Measurements from ENCODE around the gene NTRK3.
A peak's percentile ranks its signal among the peaks of the same experiment; 100 is the strongest.

The NTRK3 gene

DNA sequence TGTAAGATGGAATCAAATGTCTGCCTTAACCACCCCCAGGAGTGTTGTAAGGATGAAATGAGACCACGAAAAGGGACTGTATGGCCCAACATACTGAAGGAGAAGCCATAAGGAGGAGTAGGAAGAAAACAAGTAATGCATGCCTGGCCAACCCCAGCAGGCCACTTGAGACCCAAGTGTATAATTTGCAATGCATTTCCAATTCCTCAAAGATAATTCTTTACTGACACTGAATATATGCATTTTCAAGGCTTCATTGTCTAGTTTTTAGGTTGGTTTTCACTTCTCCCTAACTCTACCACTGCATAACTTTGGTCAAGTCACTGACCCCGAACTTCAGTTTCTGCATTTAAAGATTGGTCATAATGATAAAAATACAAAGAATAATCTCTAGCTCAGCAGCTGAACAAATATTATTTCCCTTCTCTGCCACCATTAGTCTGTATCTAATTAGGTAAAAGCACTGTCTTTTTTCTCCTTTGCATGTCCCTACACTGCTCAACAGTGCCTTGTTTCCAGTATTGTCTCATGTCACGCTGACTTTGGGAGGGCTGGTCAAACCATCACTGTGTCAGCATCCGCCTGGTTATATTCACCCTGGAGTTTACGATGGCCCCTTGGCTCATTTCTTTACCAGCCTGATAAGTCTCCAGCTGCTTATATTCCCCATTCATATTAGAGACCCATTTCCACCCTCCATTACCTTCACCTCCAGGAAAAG, 378.6 kb downstream of the NTRK3 start:
- no peak; the same call in 2 of the 3 replicates for ATAC-seq
- TF ChIP-seq ZFP3 (CRISPR knock-in tag; IDR thresholded peaks at IDR 0.05), result no peak
- TF ChIP-seq ZC3H10 (CRISPR knock-in tag; IDR thresholded peaks at IDR 0.05), result no peak
- TF ChIP-seq SNAI2 (CRISPR knock-in tag; IDR thresholded peaks at IDR 0.05), result no peak
- no peak for TF ChIP-seq TOX (CRISPR knock-in tag; IDR thresholded peaks at IDR 0.05; ENCODE audit: borderline replicate concordance)
- no peak for TF ChIP-seq ZNF565 (CRISPR knock-in tag; conservative IDR thresholded peaks at IDR 0.05; ENCODE audit: low read depth)
- no peak for TF ChIP-seq POU6F1 (CRISPR knock-in tag; IDR thresholded peaks at IDR 0.05; ENCODE audit: borderline replicate concordance, low read depth)
- TF ChIP-seq, protein P1, sequence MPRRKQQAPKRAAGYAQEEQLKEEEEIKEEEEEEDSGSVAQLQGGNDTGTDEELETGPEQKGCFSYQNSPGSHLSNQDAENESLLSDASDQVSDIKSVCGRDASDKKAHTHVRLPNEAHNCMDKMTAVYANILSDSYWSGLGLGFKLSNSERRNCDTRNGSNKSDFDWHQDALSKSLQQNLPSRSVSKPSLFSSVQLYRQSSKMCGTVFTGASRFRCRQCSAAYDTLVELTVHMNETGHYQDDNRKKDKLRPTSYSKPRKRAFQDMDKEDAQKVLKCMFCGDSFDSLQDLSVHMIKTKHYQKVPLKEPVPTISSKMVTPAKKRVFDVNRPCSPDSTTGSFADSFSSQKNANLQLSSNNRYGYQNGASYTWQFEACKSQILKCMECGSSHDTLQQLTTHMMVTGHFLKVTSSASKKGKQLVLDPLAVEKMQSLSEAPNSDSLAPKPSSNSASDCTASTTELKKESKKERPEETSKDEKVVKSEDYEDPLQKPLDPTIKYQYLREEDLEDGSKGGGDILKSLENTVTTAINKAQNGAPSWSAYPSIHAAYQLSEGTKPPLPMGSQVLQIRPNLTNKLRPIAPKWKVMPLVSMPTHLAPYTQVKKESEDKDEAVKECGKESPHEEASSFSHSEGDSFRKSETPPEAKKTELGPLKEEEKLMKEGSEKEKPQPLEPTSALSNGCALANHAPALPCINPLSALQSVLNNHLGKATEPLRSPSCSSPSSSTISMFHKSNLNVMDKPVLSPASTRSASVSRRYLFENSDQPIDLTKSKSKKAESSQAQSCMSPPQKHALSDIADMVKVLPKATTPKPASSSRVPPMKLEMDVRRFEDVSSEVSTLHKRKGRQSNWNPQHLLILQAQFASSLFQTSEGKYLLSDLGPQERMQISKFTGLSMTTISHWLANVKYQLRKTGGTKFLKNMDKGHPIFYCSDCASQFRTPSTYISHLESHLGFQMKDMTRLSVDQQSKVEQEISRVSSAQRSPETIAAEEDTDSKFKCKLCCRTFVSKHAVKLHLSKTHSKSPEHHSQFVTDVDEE (CRISPR knock-in tag; IDR thresholded peaks at IDR 0.05), result no peak
- TF ChIP-seq TCF4 (CRISPR knock-in tag; IDR thresholded peaks at IDR 0.05; ENCODE audit: borderline replicate concordance), result no peak
- TF ChIP-seq ZNF70 (CRISPR knock-in tag; IDR thresholded peaks at IDR 0.05), result no peak
- no peak for TF ChIP-seq RARB (CRISPR knock-in tag; IDR thresholded peaks at IDR 0.05)
- TF ChIP-seq GLIS3 (CRISPR knock-in tag; IDR thresholded peaks at IDR 0.05), result no peak
- no peak for TF ChIP-seq BACH2 (CRISPR knock-in tag; IDR thresholded peaks at IDR 0.05; ENCODE audit: borderline replicate concordance)
- TF ChIP-seq ESRRG (CRISPR knock-in tag; IDR thresholded peaks at IDR 0.05), result no peak
- TF ChIP-seq ARNTL (CRISPR knock-in tag; IDR thresholded peaks at IDR 0.05; ENCODE audit: borderline replicate concordance, low read depth), result no peak
- no peak for TF ChIP-seq CSDC2 (CRISPR knock-in tag; IDR thresholded peaks at IDR 0.05)
- no peak for TF ChIP-seq ZFP30 (CRISPR knock-in tag; IDR thresholded peaks at IDR 0.05)
- TF ChIP-seq, protein P2, sequence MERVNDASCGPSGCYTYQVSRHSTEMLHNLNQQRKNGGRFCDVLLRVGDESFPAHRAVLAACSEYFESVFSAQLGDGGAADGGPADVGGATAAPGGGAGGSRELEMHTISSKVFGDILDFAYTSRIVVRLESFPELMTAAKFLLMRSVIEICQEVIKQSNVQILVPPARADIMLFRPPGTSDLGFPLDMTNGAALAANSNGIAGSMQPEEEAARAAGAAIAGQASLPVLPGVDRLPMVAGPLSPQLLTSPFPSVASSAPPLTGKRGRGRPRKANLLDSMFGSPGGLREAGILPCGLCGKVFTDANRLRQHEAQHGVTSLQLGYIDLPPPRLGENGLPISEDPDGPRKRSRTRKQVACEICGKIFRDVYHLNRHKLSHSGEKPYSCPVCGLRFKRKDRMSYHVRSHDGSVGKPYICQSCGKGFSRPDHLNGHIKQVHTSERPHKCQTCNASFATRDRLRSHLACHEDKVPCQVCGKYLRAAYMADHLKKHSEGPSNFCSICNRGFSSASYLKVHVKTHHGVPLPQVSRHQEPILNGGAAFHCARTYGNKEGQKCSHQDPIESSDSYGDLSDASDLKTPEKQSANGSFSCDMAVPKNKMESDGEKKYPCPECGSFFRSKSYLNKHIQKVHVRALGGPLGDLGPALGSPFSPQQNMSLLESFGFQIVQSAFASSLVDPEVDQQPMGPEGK (CRISPR knock-in tag; IDR thresholded peaks at IDR 0.05; ENCODE audit: borderline replicate concordance), result no peak
- no peak for TF ChIP-seq ISL1 (CRISPR knock-in tag; IDR thresholded peaks at IDR 0.05)
- no peak for TF ChIP-seq PPARA (CRISPR knock-in tag; IDR thresholded peaks at IDR 0.05; ENCODE audit: borderline replicate concordance)

DNA sequence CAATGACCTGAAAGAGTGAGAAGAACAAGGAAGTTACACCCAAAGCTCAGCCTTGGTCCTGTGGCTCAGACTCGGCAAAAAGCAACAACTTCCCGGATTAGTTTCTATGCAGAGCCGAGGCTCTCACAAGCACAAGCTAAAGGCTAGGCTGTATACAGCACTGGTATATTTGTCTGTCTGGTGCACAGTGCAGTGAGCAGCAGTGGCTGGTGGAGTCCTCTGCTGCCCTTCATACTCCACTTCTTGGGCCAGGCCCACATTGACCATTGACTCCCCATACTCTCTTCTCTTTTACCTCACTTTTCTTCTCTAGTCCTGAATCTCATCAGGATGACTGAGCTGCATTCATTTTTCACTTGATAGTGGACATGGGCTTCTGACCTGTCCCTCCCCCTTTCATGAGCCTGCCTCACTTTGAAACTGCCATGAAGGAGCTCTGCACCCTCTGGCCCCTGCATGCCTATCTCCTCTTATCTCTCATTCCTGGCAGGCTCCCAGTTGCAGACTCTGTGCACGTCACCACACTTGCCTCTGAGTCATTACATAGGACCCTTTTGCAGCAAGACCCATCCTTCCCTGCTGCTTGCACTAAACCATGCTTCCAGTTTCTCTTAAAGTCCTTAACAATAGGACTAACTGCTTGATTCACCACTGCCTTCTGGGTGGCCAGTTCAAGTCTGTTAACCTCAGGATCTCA, 379.3 kb downstream of the NTRK3 start:
- ATAC-seq, result peak; percentile 74

GRCh38 chr15:87874896-87875711, 381.4 kb downstream of the NTRK3 start:
- ATAC-seq, result peak; percentile 42; the same call in 2 of the 3 replicates
- TF ChIP-seq CSRNP3 (CRISPR knock-in tag; IDR thresholded peaks at IDR 0.05) (no peak), ZNF565 (CRISPR knock-in tag; conservative IDR thresholded peaks at IDR 0.05; ENCODE audit: low read depth) (no peak), ZNF70 (CRISPR knock-in tag; IDR thresholded peaks at IDR 0.05) (no peak), ZC3H10 (CRISPR knock-in tag; IDR thresholded peaks at IDR 0.05) (no peak), GLIS3 (CRISPR knock-in tag; IDR thresholded peaks at IDR 0.05) (no peak), ZFP30 (CRISPR knock-in tag; IDR thresholded peaks at IDR 0.05) (no peak), BACH2 (CRISPR knock-in tag; IDR thresholded peaks at IDR 0.05; ENCODE audit: borderline replicate concordance) (no peak)
- TF ChIP-seq, protein P1 (CRISPR knock-in tag; IDR thresholded peaks at IDR 0.05), result no peak
- TF ChIP-seq, protein P3, sequence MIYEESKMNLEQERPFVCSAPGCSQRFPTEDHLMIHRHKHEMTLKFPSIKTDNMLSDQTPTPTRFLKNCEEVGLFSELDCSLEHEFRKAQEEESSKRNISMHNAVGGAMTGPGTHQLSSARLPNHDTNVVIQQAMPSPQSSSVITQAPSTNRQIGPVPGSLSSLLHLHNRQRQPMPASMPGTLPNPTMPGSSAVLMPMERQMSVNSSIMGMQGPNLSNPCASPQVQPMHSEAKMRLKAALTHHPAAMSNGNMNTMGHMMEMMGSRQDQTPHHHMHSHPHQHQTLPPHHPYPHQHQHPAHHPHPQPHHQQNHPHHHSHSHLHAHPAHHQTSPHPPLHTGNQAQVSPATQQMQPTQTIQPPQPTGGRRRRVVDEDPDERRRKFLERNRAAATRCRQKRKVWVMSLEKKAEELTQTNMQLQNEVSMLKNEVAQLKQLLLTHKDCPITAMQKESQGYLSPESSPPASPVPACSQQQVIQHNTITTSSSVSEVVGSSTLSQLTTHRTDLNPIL (CRISPR knock-in tag; IDR thresholded peaks at IDR 0.05; ENCODE audit: low read depth), result no peak

More for the DNA sequence above, 379.3 kb downstream of the NTRK3 start:
- no peak for TF ChIP-seq ZNF565 (CRISPR knock-in tag; conservative IDR thresholded peaks at IDR 0.05; ENCODE audit: low read depth)
- TF ChIP-seq ISL1 (CRISPR knock-in tag; IDR thresholded peaks at IDR 0.05), result no peak
- no peak for TF ChIP-seq PPARA (CRISPR knock-in tag; IDR thresholded peaks at IDR 0.05; ENCODE audit: borderline replicate concordance)
- no peak for TF ChIP-seq ESRRG (CRISPR knock-in tag; IDR thresholded peaks at IDR 0.05)
- TF ChIP-seq ZFP3 (CRISPR knock-in tag; IDR thresholded peaks at IDR 0.05), result no peak
- no peak for TF ChIP-seq OSR1 (CRISPR knock-in tag; IDR thresholded peaks at IDR 0.05)
- no peak for TF ChIP-seq SNAI2 (CRISPR knock-in tag; IDR thresholded peaks at IDR 0.05)
- no peak for TF ChIP-seq TOX (CRISPR knock-in tag; IDR thresholded peaks at IDR 0.05; ENCODE audit: borderline replicate concordance)
- TF ChIP-seq ZNF8 (CRISPR knock-in tag; IDR thresholded peaks at IDR 0.05), result no peak
- TF ChIP-seq TCF4 (CRISPR knock-in tag; IDR thresholded peaks at IDR 0.05; ENCODE audit: borderline replicate concordance), result no peak; the same call in 1 of the 2 replicates

Data from SK-N-SH treated with all-trans-retinoic acid at 6 μM for 48 hours (cell line).